ENCODE data around the gene GCGR. TPM values are rescaled to one million over a fixed set of nuclear protein-coding genes. Genes with fewer than 3 reads are reported as not detected.
A peak's percentile ranks its signal among the peaks of the same experiment; 100 is the strongest.

GCGR gene
- polyA plus RNA-seq, 4 donors = 8.6 to 18.5 (median 12.7) TPM

DNA sequence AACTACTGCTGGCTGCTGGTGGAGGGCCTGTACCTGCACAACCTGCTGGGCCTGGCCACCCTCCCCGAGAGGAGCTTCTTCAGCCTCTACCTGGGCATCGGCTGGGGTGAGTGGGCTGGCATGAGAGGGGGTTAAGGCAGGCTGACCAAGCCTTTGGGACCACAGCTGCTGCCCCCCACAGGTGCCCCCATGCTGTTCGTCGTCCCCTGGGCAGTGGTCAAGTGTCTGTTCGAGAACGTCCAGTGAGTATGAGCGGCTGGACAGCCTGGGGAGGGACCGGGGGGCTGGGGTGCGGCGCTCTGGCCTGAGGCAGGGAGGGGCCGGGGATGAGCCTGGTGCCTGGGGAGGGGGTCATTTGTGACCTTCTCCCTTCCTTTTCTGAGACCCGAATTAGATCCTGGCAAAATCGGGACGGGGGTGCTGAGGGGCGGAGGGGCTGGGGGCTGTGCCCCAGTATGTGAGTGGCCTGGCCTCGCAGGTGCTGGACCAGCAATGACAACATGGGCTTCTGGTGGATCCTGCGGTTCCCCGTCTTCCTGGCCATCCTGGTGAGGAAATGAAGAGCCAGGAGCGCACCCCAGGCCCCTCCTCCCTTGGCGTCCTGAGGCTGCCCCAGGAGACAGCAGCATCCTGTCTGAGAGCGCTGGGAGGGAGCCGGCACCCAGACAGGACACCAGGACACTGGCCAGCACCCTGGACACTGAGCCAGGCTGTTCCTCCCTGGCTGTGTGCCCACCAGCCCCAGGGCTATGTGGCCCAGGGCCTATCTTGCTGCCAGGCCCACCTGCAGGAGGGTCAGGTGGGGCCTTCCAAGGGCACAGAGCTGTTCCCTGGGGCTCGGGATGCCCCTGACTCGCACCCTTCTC is 8.0 kb downstream of the GCGR start:
- no peak for DNase-seq (ENCODE audit: low read depth in 4 of 4, low spot score in 2 of 4)

DNA sequence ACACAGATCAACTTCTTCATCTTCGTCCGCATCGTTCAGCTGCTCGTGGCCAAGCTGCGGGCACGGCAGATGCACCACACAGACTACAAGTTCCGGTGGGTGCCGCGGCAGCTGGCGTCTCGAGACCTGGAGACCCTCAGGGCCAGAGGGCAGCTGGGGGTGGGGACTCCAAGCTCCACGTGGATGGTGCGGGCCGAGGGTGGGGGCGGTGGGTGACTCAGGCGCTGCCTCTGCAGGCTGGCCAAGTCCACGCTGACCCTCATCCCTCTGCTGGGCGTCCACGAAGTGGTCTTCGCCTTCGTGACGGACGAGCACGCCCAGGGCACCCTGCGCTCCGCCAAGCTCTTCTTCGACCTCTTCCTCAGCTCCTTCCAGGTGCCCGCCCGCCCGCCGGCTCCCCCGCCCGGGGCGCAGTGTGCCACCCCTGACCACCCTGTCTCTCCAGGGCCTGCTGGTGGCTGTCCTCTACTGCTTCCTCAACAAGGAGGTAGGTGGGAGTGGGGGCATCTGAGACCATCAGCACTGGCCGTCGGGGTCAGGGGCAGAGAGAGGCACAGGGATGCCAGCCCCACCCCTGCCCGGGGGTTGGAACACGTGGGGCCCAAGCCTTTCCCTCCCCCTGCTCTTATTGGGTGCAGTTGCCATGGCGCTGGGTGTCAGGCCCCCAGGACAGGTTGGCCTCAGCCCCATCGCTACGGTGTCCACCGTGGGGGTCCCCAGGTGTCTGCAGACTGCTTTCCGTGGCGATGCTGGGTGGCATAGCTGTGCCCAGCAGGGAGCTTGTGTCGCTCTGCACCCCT is 8.8 kb downstream of the GCGR start:
- no peak for DNase-seq (ENCODE audit: low read depth in 4 of 4, low spot score in 2 of 4)

DNA sequence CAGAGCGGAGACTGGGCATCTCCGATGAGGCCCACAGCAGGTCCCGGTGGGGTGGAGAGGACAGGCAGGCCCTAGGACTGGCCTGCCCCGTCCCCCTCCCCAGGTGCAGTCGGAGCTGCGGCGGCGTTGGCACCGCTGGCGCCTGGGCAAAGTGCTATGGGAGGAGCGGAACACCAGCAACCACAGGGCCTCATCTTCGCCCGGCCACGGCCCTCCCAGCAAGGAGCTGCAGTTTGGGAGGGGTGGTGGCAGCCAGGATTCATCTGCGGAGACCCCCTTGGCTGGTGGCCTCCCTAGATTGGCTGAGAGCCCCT is 9.4 kb downstream of the GCGR start:
- no peak for DNase-seq (ENCODE audit: low read depth in 4 of 4, low spot score in 2 of 4)

DNA sequence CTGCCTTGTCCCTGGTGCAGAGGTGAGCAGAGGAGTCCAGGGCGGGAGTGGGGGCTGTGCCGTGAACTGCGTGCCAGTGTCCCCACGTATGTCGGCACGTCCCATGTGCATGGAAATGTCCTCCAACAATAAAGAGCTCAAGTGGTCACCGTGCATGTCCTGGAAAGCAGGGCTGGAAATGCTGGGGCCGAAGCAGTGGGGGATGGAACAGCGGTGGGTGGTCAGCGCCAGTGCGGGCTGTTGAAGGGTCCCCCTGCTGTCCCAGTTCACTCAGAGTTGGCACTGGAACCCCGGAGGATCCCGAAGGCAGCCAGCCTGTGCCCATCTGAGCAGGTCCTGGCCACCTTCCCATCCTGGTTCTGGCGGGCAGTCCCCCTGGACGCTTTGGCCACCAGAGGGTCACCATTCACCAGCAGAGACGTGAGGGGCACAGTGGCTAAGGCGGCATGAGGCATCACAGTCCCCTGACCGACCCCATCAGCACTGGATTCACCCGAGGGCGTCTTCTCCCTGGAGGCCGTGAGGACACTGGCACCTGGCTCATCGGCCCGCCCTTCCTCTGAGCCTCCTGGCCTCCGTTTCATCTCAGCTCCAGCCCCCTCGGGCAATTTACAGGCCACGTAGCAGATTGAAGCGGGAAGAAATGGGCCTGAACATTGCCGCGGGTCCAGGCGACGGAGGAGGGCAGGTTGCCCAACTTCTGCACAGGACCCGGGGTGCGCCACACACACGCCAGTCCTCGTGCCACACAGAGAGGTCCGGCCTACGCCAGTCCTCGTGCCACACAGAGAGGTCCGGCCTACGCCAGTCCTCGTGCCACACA is 10.1 kb downstream of the GCGR start:
- no peak for DNase-seq (ENCODE audit: low read depth in 4 of 4, low spot score in 2 of 4)

DNA sequence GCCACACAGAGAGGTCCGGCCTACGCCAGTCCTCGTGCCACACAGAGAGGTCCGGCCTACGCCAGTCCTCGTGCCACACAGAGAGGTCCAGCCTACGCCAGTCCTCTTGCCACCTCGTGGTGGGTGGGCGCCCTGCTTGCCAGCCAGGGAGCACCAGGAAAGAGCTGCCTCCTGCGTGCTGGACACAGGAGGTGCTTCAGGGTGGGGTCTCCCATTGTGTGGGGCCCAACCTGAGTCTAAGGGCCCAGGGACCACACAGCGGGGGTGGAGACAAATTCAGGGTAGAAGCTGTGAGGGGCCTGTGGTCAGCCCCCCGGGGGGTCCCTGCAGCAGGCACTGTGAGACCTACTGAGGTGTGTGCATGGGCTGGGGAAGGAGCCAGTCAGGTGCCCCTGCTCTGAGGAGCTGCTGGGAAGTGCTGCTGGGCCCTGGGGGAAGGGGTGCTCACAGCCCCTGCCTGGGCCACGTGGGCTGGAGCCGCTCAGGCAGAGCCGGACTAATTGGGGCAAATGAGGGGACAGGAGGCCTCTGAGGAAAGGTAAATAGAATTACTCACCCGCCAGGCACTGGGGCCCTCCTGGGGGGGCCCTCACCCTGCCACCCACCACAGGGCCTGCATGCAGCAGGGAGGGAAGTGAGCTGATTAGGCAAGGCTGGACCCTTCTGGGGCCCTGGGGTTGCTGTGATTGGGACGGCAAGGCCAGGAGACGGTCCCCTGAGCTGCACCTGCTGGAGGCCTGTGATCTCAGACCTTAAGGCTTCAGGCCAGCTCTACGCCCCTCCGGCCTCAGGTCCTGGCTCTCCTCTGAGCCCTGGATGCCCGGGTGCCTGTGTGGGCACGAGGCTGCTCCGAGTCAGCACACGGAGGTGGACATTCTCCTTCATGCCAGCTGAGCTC is 11.0 kb downstream of the GCGR start:
- peak in 2 of 4 donors; percentile 35 to 47 for DNase-seq (ENCODE audit: low read depth in 4 of 4, low spot score in 2 of 4)

DNA sequence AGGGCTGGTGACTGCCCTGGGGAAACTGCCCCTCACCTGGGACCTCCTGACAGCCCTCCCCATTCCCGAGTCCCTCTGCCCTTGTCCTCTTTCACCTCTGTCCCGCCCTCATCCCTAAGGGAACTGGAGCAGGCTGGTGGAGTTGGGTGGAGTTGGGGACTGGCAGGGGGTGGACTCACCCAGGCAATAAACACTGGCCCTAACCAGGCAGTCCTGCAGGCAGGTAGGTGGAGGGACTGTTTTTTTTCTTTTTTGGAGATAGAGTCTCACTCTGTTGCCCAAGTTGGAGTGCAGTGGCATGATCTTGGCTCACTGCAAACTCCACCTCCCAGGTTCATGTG is 11.7 kb downstream of the GCGR start:
- no peak for DNase-seq (ENCODE audit: low read depth in 4 of 4, low spot score in 2 of 4)

DNA sequence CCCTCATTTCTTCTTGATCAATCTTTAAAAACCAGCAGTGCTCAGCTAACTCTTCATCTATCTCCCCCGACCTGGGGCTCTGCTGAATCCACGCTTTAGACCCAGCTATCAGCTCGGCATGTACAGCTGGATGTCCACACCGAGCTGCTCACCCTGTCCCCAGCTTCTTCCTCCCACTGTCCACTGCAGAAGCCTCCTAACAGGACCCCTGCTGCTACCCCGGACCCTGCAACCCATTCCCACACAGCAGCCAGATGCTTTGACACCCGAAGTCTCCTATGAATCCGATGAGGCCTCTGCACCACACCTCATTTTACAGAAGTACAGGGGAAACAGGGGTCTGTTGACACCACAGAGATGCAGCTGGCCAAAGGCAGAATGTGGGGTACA is 13.8 kb downstream of the GCGR start:
- no peak for DNase-seq (ENCODE audit: low read depth in 4 of 4, low spot score in 2 of 4)

DNA sequence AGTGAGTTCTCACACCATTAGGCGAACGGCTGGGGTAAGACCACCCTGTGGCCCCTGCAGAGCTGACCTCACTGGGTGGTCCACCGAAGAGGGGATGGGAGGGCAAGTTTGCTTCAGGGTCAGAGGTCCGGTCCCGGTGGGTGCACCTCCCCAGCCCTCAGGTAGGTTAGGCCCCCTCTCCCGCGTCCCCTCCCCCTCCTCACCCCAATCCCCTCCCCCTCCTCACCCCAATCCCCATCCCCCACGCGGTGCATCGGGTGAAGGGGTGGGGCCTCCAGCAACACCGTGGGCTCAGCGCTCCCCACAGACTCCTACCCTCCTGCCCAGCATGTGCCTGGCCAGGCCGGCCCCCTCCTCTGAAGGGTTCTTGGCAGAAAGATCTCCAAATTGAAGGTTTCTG is 15.8 kb downstream of the GCGR start:
- no peak for DNase-seq (ENCODE audit: low read depth in 4 of 4, low spot score in 2 of 4)

DNA sequence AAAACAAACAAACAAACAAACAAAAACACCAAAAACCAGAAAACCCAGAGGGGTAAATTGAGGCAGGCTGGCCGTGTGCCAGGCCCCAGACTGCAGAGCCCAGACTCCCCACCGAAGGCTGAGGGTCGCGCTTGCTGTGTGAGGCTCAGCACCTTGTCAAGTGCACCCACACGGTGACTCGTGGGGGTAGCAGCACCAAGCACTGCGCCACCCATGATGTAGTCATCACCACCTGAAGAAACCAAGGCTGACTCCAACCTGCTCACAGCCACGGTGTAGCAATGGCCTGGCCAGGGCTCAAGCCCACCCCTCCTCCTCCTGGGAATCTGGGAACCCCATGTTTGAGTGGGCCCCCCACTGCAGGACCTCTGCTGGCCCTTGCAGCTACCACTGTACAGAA is 17.2 kb downstream of the GCGR start:
- DNase-seq (ENCODE audit: low read depth in 4 of 4, low spot score in 2 of 4) = no peak

DNA sequence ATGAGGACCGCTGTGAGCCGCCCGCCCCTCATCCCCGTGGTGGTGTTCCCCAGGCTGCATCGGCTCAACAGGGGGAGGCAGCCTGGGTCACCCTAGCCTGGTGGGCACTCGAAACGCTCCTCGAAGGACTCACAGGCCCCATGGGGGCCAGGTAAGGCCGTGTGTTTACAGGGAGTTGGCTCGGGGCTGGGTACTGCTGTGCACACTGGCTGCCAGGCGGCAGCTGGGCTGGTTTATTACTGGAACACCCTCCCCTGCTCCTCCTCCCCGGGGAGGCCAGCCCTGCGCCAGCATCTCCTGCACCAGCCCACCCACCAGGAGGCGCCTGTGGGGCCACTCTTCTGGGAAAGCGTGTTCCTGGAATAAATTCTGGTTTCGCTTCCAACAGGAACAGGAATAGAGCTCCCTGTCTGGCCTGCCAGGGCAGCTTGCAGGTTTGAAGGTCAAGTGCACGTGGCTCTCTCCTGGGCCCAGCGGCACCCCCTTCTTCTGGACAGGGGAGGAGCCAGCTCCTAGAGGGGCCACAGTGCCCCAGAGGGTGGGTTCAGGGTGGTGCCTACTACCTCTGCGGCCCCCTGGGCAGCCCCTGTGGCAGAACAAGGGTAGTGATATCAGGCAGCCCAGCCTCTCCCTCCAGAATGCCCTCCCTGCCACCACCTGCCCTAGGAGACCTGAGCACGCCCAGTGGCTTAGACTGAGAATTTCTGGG is 17.8 kb downstream of the GCGR start:
- no peak for DNase-seq (ENCODE audit: low read depth in 4 of 4, low spot score in 2 of 4)

DNA sequence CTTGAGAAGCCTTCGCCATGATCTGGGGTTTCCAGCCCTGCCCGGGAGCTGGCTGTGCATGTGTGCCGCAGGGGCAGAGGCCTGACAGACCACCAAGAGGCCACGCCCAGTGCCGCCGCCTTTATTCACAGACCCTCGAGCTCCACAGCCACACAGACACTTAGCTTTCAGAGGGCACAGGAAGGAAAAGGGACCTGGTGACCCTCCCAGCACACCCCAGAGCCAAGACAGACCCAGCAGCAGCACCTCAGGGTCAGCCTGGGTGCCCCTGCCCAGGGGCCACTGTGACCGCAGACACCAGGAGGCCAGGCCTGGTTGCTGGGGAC is 18.3 kb downstream of the GCGR start:
- DNase-seq (ENCODE audit: low read depth in 4 of 4, low spot score in 2 of 4) = no peak

DNA sequence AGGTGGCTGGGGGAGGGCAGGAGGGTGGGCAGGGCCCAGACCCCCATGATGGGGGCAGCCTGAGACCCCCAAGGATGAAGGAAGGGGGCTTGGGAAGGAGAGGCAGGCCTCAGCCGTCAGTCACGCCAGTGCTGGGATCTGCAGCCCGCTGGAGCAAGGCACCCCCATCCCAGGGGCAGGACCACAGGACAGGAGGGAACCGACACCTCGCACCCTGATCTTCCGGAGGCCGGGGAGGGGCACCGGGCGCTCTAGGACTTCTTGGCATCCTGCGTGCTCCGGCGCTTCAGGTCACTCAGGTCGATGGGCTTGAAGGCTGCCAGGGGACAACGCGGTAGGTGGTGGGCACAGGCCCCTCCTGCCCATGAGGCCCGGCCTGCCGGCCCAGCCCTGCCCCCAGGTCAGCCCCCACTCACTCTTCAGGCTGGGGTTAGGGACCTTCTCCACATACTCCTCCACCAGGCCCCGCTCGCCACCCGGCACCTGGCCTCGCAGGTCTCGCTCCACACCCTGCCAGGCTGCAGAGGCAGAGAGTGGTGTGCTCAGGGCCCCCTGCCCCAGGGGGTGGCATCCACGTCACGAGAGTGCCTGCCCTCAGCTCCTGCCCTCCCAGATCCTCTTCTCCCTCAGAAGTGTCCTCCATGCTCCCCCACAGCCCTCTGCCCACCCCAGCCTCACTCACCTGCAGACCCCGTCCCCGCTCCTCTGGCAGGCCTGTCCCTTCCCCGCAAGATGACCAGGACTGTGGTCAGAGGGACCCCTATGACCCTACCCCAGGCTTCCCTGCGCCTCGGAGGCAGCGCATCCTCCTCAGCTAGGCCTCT is 19.3 kb downstream of the GCGR start:
- DNase-seq (ENCODE audit: low read depth in 4 of 4, low spot score in 2 of 4) = no peak

DNA sequence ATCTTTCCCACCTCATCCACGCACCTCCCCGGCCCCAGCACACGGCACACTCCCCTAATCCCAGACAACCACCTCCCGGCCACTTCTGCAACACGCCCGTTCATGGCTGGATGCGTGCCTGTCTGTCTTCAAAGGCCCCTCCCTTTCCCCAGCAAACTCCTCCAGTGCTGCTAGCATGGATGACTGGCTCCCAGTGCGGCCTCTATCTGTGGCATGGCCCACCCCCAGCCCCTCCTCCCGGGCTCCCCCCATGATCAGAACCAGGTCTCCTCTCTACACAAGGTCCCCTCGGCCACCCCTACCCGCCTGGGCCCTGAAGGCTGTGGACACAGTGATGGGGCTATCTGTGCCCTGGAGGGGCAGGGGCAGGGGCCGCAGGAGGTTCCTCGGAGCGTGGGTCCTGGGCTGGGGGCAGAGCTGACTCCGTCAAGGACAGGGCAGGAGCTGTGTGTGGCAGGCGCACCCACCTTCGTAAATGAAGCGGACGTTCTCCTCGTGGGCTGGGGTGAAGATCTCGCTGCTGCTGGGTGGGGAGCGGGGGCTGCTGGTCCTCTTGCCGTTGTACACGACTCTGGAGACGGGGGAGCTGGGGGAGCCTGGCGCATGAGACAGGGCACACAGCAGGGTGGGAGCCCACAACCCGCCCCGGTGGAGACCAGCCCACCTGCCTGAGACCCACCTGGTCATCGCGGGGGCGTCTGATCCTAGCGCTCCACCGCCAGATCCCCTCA is 20.0 kb downstream of the GCGR start:
- DNase-seq (ENCODE audit: low read depth in 4 of 4, low spot score in 2 of 4) = no peak

DNA sequence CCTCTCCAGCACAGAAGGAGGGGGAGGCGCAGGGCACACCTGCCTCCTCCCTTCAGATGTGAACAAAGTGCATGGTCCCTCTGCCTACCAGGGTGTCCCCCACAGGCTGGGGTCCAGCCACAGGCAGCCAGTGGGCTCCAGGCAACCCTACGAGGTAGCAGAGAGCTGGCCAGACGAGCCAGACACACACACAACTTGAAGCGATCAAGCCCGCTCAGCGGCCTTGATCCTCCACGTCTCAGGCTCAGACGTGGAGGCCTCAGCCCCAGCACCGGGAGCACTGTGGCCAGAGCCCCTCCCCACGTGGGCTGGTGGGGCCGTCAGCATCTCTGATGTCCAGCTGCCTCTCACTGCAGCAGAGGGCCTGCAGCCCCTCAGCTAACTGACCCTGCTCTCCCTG is 20.6 kb downstream of the GCGR start:
- DNase-seq (ENCODE audit: low read depth in 4 of 4, low spot score in 2 of 4) = no peak

DNA sequence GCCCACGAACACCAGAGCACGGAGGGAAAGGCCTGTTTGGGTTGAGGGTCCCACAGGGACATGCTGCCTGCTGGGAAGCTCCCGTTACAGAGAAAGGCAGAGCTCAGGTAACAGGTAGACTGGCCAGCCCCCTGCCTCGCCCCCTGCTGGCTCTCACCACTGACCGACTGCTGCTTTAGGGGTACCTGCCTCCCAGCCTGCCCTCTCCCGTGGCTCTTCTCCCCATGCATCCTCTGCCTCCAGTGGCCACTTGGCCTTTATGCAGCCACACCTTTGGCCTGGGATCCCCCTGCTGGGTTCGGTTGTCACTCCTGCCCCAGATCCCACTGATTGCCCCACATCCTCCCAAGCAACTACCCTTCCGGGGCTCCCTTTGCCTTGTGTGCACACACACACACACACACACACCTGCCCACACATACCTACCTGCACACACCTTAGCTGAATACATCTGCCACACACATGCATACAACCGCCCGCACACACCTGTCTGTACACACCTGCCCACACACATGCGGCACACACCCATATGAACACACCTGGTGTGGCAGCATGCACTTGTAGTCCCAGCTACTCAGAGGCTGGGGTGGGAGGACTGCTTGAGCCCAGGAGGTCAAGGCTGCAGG is 22.0 kb downstream of the GCGR start:
- no peak for DNase-seq (ENCODE audit: low read depth in 4 of 4, low spot score in 2 of 4)

DNA sequence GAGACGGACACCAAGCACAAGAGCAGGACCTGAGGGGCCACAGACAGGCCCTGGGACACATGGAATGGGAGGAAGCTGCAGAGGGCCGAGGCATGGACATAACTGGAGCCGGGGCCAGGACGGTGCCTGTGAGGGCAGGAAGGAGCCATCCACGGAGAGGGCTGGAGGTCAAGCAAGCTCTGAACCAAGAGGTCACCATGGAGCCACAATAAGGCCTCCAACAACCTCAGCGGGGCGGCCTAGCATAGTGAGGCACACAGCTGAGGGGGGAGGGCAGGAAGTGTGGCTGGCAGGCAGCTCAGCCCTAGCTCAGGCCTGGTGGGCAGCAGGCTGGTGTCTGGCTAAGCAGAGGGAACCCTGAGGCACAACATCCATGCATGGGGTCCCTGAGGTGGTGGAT is 24.7 kb downstream of the GCGR start:
- DNase-seq (ENCODE audit: low read depth in 4 of 4, low spot score in 2 of 4) = no peak

DNA sequence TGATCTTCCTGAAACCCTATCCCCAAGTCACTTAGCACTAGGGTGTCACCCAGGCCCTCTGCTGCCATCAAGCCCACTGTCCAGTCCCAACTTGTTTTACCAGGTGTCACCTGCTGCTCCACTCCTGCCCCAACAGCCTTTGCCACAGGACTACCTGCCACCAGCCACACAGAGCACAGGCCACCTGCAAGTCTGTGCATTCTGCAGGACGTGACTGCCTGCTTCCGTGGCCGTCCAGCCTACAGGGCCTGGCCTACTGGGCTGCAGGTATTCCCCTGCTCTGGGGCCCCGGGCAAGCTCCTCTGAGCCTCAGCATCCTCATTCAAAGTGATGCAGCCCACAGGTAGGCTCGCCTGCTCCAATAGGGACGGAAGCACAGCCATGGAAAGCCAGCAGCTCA is 25.9 kb downstream of the GCGR start:
- no peak for DNase-seq (ENCODE audit: low read depth in 4 of 4, low spot score in 2 of 4)

DNA sequence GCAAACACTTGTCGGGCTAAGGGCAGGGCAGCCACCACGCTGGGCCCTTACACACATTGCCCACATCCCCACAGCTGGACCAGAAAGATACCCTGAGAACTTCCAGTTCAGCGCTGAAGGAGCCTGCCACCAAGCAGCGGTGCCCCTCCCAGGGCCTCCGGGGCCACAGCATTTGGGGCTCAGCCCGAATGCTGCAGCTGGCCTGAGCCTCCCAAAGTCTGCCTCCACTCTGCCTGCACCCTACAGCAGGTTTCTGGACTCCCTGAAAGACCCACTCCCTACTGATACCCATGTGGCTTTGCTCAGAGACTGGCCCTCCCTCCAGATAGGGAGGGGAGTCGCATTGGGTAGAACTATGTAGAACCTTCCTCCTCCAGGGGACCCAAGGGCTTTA is 27.6 kb downstream of the GCGR start:
- DNase-seq (ENCODE audit: low read depth in 4 of 4, low spot score in 2 of 4) = no peak
